Caki2 (cell line): Measurements from ENCODE around the gene TMEM115. TPM values are rescaled to one million over a fixed set of nuclear protein-coding genes. Genes with fewer than 3 reads are reported as not detected.
A peak's percentile ranks its signal among the peaks of the same experiment; 100 is the strongest.

Experiments used
- DNase-seq: peaks from one replicate; pipeline ENCODE4 v3.0.0-alpha.2; 2015; ENCODE audit warnings: low read depth
- in situ Hi-C: cut with HindIII; loops from 2 replicates; pipeline ENCODE4 v1.10.0; 2016; ENCODE audit warnings: low sequenced_read_pairs, low pct_unique_long_range_greater_than_20kb, mixed read lengths
- total RNA-seq: library from RNA; depleted of rRNA; stranded (reverse); fragments of >200 nt; shearing (Covaris generic); gene quantifications from 2 replicates; pipeline ENCODE4 v1.2.3, GENCODE V29; 2014; ENCODE audit warnings: low replicate concordance; rRNA removed

TMEM115 gene, protein sequence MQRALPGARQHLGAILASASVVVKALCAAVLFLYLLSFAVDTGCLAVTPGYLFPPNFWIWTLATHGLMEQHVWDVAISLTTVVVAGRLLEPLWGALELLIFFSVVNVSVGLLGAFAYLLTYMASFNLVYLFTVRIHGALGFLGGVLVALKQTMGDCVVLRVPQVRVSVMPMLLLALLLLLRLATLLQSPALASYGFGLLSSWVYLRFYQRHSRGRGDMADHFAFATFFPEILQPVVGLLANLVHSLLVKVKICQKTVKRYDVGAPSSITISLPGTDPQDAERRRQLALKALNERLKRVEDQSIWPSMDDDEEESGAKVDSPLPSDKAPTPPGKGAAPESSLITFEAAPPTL
- 33.9 and 59.0 TPM in 2 replicates for total RNA-seq

DNA sequence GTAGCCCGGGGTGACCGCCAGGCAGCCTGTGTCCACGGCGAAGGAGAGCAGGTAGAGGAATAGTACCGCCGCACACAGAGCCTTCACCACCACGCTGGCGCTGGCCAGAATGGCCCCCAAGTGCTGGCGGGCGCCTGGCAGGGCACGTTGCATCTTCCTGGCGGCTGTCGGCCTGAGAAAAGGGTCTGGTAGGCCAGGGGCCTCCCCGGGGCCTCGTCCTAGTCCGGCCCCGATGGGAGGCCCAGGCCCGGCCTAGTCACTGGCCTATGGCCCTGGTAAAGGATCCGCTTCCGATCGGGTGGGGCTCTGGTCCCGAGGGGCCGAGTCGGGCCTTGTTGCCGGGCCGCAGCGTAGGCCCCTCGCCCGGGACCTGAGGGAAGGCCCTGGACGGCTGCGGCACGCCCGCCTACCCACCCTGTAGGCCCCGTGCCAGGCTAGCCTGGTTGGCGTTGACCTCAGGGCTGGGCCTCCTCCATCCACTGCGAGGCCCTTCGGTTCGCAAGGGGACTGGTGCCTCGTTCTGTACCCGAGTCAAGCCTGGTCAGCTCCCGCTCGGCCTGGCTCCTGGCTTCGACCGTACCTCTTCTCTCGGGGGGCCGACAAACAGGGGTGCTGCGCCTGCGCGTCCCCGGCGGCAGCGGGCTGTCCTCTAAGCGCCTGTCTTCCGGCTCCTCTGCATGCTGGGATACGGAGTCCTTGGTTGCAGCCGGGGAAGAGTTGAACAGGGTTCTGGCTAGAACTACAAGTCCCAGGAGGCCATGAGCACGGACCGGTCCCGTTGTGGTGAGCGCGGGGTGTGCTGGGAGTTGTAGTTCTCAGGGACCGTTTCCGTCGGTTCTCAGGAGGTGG is at the start of gene TMEM115:
Gene TMEM115 (minus strand): TSS at position 611 of the 849 bp plus-strand sequence. CDS start 458 bp downstream, at position 153.
- in situ Hi-C loops, result no loop called here
- DNase-seq, result peak; percentile 91

DNA sequence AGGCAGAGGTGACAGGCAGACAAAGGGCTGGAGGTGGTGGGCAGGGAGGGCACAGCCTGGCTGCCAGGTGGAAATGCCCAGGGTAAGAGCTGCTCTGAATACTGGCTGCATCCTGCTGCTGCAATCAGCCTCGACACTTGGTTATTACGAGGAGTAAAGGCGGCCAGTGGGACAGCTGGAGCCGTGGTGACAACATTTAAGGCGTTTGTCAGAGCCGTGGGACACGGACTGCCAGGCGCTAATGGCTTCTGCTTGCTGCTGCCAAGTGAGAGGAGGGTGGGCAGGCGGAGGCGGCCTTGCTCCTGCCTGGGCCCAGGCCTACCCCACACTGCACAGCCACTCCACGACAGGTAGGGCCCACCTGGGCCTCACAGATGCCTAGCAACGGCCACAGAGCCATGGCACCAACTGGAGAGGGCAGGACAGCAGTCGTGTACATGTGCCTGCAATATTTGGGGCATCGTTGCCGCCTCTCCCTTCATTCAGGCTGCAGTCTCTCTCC is 49.2 kb upstream of the TMEM115 start:
- in situ Hi-C loops, result no loop called here
- no peak for DNase-seq

DNA sequence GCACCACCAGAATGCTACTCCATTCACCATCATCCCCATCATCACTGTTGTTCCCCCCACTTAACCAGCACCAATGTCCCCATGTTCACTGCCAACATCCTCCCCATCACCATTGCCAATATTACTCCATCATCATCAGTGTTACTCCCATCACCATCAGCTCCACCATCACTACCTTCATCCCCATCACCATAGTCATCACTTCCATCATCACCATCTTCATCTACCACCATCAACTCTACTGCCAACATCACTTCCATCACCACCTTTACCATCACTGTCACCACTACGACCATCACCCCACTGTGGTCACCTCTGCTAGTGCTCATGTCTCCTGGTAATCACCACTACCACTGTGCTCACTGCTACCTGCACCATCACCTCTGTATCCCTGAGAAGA is 47.2 kb upstream of the TMEM115 start:
- DNase-seq, result no peak
- in situ Hi-C loops, result no loop called here

DNA sequence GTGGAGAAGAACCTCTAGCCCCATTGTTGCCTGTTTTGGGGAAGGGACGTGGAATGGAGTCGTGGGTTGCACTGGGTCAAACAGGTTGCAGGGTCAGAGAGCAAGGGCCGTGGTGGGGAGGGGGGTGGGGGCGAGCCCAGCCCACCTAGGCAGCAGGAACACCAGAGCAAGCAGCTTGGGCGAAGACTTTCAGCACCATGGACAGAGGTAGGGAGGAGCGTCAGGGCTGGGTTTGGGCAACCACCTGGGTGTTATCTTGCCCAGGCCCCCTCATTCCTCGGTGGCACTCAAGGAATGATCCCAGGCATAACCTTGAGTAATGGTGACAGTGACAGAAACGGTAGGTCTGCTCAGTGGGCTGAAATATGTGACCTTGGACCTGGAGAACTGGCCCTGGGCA is 45.9 kb upstream of the TMEM115 start:
- in situ Hi-C loops, result no loop called here
- peak; percentile 10 for DNase-seq

DNA sequence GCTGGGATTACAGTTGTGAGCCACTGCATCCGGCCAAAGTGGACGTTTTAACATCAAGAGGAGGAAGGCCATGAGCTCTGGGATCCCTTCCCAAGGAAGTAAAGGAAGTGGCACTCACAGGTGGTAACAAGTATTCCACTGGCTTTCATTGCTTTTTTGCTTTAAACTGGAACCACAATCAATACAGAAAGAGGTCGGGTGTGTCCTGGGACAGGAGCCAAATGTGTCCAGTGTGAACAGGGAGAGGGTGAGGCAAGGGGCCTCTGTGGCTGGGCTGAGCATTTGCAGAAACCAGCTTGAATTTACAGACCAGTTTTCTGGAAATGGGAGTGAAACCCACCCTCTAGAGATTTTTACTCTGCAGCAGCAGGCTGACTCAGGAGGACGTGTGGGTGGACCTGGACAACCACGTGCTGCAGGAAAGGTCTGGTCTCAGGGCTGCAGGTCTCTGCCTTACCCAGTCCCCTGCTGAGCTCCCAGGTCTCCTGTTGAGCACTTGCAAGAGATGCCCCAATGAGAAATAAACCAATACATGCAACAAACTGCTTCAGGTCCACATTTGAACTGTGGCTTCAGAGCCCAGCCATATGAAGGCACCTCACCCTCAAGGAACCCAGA is 42.8 kb upstream of the TMEM115 start:
- no peak for DNase-seq
- in situ Hi-C loops, result no loop called here

DNA sequence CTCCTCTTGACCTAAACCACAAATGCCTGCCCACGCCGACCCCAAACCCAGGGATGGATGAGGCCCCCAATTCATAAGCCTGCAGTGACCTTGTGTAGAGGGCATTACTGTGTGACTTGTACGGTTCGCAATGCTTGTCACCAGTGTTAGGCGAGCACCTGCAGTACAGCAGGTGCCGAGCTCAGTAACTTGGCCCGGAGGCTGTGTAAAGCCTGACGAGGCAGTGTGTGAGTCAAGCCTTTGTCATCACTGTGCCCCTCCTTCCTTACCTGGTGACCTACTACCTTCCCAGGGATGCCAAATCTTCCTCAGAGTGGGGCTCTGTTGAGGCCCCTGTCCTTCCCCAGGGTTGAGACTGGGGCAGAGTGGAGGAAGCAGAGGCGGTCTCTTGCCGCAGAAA is 37.2 kb upstream of the TMEM115 start:
- no peak for DNase-seq
- in situ Hi-C loops, result no loop called here

DNA sequence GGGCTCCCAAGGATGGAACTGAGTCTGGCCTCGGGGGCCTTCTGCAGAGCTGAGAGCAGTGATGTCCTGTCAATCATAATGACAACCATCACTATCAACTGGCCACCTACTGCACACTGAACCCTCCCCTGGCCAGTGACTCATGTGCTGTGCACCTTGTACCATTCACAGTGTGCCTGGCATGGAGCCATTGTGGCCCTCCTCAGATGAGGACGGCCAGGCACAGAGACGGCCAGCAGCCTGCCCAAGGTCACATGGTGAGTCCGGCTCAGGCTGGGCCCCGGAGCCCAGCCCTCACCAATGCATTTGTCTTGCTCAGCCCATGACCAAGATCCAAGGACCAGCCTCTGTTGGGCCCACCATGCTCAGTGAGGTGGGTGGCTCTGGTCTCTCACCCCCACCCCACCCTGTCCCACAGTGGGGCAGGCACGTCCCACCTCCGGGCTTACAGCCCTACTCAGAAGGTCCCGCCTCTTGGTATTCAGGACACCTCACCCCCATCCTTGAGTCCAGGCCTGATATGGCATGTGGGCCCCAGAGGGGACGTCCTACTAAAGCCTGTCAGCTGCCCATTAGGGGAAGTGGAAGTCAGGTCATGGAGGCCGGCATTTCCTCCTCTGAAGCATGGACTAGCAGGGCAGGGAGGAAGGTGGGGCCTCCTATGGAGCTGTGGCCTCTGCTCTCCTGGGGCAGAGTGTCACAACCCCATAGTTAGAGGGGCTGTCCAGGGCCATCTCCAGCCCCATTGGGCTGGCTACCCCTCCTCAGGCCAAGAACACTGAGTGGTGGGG is 35.9 kb upstream of the TMEM115 start:
- in situ Hi-C loops, result no loop called here
- DNase-seq, result no peak

DNA sequence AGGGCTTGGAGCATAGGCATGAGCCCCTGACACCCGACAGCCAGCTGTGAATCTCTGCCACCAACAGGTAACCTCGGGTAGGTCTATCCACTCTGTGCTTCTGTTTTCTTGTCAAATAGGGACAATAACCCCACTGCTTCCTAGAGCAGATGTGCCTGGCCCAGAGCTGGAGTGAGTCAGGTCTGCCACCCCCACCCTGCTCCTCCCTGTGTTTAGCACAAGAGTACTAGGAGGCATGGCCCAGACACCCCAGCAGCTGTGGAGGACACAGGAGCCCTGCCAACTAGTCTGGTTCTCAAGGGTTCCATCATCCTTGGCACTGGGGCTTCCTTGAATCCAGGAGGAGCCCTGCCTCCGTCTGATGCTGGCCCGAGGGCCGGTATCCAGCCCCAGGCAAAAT is 33.7 kb upstream of the TMEM115 start:
- in situ Hi-C loops, result no loop called here

DNA sequence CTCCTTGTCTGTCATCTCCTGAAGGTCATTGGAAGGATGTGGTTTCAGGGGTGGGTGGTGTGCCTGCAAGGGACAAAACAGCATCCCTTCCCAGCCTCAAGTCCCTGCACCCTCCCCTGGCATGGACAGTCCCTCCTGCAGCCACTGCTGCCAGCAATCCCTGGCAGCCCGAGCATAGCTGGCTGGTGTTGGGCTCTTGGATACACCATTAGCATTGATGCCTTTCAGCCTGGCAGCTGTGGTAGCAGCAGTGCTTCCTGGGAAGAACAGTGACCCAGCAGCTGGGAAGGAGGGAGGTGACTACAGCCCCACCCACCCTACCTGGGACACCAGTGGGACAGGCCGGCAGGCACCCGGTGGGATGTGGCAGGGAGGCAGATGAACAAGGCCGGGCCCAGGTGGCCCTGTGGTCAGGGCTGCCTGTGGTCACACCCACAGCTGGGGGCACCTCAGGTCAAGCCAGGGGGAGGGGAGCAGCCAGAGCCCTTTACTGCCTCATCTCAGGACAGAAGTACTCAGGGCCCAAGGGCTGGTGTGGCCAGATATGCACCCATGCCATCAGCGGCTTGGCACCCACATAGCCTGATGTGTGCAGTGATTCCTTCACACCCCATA is 32.9 kb upstream of the TMEM115 start:
- in situ Hi-C loops, result no loop called here
- DNase-seq, result no peak

More for the DNA sequence above, 33.7 kb upstream of the TMEM115 start:
- DNase-seq, result no peak

DNA sequence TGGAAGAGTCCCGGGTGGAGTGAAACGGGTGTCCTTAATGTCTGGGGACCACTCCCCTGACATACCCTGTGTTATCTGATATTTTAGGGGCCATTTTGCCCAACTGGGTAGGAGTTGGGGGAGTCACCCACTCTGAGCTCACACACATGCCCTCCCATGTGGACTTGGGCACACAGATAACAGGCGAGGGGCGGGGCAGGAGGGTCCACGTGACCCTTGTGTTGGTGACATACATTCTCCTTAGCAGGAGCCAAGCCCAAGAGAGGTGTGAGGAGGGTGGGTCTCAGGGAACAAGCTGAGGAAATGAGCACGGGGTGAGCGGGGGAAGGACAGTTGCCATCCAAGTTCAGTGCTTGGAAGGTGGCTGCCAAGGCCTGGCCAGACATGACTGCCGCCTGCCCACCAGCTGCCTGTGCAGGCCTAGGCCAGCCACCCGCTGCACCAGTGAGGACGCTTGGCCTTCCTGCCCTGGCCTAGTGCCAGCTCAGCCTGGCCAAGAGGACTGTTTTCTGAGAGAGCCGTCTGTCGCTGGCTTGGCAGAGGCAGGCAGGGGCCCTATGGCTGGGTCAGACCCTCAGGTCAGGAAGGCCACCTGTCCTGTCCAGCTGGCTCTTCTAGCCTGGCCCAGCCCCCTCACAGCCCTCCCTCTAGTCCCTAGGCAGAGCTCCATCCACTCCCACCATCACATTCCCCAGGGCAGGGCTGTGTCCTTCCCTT is 31.3 kb upstream of the TMEM115 start:
- in situ Hi-C loops, result no loop called here
- DNase-seq, result no peak

DNA sequence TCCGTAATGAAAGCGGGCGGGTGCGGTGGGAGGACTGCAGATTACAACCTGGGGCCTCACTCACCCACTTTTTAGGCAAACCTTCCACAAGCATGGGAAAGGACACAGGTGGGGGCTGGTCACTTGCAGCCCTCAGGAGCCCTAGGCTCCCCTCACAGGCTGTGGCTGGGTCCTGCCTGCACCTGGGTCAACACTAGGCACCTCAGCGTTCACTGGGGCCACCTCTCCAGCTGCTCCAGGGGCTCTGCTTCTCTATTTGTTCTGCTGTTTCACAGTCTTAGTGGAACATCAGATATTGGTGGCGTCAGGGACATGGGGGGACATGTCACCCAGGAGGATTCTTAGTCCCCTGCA is 30.1 kb upstream of the TMEM115 start:
- DNase-seq, result no peak
- in situ Hi-C loops, result no loop called here

DNA sequence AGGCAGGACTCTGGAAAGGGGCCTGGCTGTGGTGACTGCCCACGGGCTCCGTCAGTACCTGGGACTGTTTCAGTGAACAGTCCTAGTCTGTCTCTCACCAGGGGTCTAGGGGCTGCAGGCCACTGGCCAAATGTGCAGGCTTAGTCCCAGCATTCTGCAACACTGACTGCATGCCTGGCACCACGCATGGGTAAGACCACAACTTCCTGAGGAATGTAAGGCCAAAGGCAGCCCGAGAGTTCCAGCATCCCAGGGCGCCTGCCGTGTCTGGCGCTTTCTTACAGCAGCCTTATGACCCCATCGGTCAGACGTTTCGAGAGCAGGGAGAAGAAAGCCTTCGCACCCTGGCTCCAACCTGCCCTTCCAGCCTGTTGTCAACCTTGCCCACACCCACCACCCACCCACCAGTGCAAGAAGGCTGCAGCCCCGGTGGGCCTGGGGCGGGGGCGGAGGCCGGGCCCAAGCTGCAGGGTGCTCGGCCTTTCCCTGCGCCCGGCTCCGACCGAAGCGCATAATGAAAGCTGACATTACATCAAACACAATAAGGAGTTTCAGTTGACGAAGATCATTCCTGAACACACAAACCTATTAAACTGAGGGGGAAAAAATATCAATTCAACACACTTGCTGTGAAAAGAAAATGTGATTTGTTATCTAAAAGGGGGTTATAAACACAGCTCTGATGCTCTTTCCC is 29.5 kb upstream of the TMEM115 start:
- in situ Hi-C loops, result no loop called here
- DNase-seq, result no peak

DNA sequence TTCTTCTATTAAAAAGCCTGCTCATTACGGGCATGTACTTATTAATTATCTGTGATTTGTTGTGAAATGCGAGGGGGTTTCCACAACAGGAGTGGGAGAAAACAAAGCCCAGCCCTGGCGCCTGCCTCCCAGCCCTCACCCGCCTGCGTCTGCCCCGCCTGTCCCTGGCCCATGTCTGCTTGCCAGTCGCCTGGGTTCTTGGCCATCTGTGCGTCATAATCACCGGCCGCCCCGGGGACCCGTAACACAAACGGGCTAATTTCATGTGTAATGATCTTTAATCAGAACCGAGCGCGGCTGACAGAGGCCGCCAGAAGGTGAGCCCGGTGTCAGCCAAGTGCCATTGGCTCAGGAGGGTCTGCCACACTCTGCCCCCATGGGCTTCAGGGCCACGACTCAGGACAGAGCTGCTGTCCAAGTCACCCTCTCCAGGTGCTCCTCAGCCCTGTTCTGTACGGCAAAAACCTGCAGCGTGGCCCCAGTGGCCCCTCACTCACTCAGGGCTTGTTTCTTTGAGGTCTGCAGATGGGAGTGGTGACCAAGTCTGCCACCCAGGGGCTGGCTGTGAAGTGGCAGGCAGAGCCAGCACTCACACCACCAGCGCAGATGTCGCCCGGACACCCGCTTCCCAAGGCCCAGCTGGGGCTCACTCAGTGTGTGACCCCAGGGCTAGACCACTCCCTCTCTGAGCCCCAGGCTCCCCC is 28.8 kb upstream of the TMEM115 start:
- DNase-seq, result no peak
- in situ Hi-C loops, result no loop called here

DNA sequence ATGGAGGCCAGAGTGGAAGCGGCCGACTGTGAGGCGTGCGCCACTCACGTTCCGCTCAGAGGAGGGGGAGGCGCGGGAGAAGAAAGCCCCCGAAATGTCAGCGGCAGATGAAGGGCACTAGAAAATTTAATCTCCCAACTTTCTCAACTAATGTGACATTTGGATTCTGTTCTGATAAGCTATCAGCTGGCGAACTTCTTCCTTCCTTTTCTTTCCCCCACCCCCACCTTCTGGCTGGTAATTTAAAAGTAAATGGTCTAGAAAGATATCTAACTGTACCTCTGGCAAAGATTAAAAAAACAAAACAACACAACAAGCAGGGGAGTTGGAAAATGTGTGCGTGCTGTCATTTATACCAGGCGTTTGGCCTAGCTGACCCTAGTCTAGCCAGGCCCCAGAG is 26.4 kb upstream of the TMEM115 start:
- in situ Hi-C loops, result no loop called here
- DNase-seq, result no peak

DNA sequence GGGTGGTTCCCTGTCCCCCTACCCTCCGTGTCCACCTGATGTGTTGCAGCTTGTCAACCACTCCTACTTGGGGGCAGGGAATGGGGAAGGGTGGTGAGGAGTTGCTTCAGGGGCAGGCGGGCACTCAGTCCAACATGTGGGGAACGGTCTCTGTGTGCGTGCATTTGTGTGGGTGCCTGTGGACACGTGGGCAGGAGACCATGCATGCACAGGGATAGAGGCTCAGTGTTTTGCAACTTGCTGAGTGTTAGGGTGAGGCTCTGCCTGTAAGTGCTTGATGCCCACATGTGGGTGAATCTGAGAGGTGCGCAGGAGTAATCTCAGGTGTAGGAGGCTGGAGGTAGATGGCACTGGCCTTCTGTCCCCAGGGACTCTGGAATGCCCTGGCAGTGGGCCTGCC is 24.4 kb upstream of the TMEM115 start:
- in situ Hi-C loops, result no loop called here
- DNase-seq, result no peak

DNA sequence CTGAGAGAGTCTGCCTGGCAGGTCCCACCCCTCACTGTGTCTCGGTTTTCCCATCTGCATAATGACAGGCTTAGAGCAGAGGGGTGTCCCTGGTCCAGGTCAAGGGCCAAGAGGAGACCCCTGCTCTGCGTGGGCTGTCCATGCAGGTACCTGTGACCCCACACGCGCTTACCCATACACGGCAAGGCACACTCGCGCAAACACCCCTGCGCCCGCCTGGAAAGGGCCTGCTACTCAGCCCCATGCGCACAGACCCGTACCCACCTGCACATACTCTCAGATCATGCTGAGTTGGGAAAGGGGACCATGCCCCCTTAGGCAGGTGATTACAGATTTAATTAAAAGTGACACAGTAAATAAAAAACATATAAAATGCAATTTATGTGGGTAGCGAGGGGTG is 23.4 kb upstream of the TMEM115 start:
- in situ Hi-C loops, result no loop called here
- DNase-seq, result no peak
